GM20000 (cell line): Measurements from ENCODE around the gene CAMTA1.

Source experiments
- DNase-seq: peaks from one replicate; pipeline ENCODE4 v3.0.0; 2012; ENCODE audit warnings: low spot score
- CTCF ChIP-seq: IDR thresholded peaks from 2 replicates; pipeline ENCODE4 v1.5.1; 2012; ENCODE audit warnings: mild to moderate bottlenecking, control low read depth; ENCODE audit errors: extremely low read depth, missing control alignments

Gene CAMTA1

GRCh38 chr1:6850537-6850936 lies 65.3 kb downstream of the CAMTA1 start:
- no peak for DNase-seq
- no peak for TF ChIP-seq CTCF

GRCh38 chr1:6852136-6852890 lies 67.1 kb downstream of the CAMTA1 start:
- no peak for DNase-seq
- no peak for TF ChIP-seq CTCF

GRCh38 chr1:6854166-6854565 lies 68.9 kb downstream of the CAMTA1 start:
- no peak for DNase-seq
- no peak for TF ChIP-seq CTCF

- TF ChIP-seq CTCF: no peak
- no peak for DNase-seq
Measured at GRCh38 chr1:6857831-6858230, 72.6 kb downstream of the CAMTA1 start.

- DNase-seq: no peak
- no peak for TF ChIP-seq CTCF
Measured at GRCh38 chr1:6858596-6858995, 73.3 kb downstream of the CAMTA1 start.

- no peak for TF ChIP-seq CTCF
- DNase-seq: no peak
Measured at GRCh38 chr1:6859415-6860343, 74.4 kb downstream of the CAMTA1 start.

- no peak for DNase-seq
- TF ChIP-seq CTCF: no peak
Measured at GRCh38 chr1:6860401-6860800, 75.1 kb downstream of the CAMTA1 start.
